HG02870 (cell line): ENCODE data around the gene SLC25A27.

Experiments used
- ATAC-seq: cut with Tn5 transposase; IDR thresholded peaks from one replicate; pipeline ENCODE4 v1.9.1; 2021; ENCODE audit warnings: mild to moderate bottlenecking, moderate library complexity; ENCODE audit not compliant: unreplicated experiment

SLC25A27 gene

GRCh38 chr6:46651006-46651405 lies 1.8 kb upstream of the SLC25A27 start:
- no peak for ATAC-seq

- ATAC-seq, result no peak
Measured at GRCh38 chr6:46651816-46652215, 959 bp upstream of the SLC25A27 start.

- ATAC-seq, result no peak
Measured at GRCh38 chr6:46652232-46652602, 558 bp upstream of the SLC25A27 start.

DNA sequence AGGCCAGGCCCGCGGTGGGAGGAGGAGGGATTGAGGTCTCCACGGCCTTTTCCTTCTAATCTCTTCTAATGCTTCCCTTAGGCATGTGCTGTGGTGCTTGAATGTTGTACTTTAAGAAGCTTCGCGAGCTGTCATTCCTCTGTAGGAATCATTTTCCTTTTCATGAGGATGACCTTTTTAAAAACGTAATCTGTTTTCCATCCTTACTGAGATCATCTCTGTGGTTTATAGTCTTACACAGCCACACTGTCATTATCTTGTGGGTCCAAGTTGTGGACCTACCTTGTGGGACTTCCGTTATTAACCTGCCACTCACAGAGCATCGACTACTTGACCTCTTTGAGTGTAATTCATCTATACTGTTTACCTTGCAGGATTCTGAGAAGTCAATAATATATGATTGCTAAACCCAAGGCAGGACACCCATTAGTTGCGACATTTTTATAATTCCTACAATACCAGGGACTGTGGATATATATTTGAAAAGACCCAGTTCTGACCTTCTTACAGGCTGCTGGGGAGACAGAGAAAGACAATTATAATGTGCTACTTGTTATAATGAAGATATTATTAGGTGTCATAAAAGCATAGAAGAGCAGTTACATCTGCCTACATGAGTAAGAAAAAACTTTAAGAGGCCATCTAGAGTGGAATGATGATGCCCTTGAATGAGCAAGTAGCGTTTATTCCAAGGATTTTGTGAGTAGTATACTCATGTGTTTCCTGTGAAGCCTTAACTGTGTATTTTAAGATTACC lies 842 bp downstream of the SLC25A27 start:
- ATAC-seq, result no peak

DNA sequence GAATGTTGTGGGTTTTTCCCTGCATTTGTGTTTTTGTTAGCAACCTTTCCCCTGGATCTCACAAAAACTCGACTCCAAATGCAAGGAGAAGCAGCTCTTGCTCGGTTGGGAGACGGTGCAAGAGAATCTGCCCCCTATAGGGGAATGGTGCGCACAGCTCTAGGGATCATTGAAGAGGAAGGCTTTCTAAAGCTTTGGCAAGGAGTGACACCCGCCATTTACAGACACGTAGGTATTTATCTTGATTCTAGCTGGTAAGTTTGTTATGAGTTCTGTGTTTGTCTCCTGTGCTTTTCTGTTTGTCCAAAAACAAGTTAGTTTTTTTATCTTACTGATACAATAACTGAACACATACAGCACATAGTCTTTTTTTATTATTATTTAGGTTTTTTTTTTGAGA lies 3.0 kb downstream of the SLC25A27 start:
- ATAC-seq, result no peak

DNA sequence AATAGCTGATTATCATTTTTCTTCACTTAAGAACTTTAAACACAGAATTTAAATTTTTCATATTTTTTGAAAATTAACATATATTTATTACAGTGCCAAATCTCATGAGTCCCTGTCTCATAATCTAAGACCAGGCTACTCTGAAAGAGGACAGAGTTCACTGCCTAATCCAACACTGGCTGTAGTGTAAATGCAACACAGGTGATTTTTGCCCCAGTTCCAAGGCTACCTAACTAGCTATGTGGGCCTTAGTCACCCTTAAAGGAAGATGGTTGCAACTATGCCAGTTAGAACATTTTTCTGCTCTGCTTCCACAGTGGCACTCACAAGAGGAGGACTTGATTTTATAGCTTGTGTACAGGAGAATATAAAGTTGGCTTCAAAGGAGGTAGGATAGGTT lies 4.9 kb downstream of the SLC25A27 start:
- no peak for ATAC-seq

- ATAC-seq, result no peak
Measured at GRCh38 chr6:46661483-46661882, 8.7 kb downstream of the SLC25A27 start.

GRCh38 chr6:46667377-46667776 lies 14.6 kb downstream of the SLC25A27 start:
- ATAC-seq, result no peak

DNA sequence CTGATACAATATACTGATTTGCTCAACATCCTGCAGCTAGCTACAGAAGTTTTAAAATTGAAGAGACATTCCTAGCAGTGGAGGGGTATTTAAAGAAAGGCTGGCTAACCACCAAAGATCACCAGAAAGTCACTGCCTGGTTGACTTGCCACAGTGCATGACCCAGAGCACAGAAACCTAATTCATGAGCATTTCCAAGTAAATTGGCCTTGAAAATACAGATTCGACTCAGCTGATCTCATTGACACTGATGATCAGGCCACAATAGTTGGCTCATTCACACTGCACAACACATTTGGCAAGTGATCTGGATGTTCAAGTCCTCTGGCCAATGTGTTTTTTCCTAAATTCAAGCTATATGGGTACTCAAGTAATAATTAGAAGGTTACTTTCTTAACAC lies 21.6 kb downstream of the SLC25A27 start:
- ATAC-seq, result no peak

GRCh38 chr6:46676604-46677313 lies 24.0 kb downstream of the SLC25A27 start:
- ATAC-seq, result no peak

DNA sequence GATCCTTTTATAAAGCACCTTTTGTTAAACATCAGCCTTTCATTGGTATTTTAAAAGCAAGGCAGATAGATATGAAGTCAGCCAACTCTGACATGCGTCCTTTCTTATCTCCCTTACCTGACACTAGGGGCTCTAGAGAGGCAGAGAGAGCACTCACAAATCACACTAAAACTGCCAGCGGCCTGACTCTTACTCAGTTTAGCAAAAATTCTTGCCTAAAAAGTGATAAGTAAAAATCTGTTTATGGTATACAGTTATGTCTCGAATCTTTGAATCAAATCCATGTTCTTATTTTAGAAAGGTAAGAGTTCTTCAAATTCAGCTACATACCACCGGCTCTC lies 24.5 kb downstream of the SLC25A27 start:
- ATAC-seq, result no peak

GRCh38 chr6:46684771-46685170 lies 32.0 kb downstream of the SLC25A27 start:
- no peak for ATAC-seq

DNA sequence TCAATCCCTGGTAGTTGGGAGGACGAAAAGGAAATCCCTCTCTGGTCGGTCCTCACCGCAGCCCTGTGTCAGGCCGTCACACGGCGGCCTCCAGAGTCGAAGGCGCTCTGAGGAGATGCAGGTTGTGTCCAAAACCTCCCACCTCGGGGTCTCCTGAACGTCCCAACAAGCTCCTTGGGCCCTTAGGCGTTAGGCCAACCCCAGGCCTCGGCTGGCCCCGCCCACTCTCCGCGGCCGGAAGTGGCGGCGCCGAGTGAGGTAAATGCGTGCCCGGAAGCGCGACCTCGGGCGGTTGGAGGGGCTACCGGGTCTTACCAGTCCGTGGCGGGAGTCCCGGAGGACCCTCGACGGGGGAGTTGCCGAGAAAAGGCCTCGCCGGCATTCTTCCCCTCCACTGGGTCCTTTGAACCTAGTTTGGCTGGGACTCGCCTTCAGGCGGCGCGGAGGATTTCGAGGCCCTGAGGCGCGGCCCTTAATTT lies 34.9 kb downstream of the SLC25A27 start, which contains the start of gene TDRD6:
TDRD6 (plus strand) TSS at position 267 of the 479 bp plus-strand sequence. CDS start 244 bp downstream, outside the sequence.
- ATAC-seq, result no peak

- ATAC-seq, result no peak
Measured at GRCh38 chr6:46688117-46688965, 35.6 kb downstream of the SLC25A27 start.

DNA sequence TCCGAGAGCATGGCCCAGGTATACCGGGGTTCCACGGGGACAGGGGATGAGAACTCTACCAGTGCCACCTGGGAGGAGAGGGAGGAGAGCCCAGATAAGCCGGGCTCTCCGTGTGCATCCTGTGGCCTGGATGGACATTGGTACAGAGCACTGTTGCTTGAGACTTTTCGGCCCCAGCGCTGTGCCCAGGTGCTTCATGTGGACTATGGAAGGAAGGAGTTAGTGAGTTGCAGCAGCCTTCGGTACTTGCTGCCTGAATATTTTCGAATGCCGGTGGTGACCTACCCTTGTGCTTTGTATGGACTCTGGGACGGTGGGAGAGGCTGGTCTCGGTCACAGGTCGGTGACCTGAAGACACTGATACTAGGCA lies 36.2 kb downstream of the SLC25A27 start:
- no peak for ATAC-seq

DNA sequence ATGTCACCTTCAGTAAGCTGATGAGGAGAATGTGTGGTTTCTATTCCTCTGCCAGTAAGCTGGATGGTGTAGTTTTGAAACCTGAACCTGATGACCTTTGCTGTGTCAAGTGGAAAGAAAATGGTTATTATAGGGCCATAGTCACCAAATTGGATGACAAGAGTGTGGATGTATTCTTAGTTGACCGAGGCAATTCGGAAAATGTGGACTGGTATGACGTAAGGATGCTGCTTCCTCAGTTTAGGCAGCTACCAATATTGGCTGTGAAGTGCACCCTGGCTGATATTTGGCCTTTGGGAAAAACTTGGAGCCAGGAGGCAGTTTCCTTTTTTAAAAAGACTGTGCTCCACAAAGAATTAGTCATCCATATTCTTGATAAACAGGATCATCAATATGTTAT lies 36.9 kb downstream of the SLC25A27 start:
- ATAC-seq, result no peak

GRCh38 chr6:46690141-46690755 lies 37.5 kb downstream of the SLC25A27 start:
- no peak for ATAC-seq

DNA sequence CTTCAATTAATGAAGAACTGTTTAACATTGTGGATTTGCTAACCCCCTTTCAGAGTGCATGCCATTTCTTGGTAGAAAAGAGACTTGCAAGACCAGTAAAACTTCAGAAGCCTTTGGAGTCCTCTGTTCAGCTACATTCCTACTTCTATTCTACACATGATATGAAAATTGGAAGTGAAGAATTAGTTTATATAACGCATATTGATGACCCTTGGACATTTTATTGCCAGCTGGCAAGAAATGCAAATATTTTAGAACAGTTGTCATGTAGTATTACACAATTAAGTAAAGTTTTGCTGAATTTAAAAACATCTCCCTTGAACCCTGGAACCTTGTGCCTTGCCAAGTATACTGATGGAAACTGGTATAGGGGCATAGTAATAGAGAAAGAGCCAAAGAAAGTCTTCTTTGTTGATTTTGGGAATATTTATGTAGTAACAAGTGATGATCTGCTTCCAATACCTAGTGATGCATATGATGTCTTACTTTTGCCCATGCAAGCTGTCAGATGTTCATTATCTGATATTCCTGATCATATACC lies 38.2 kb downstream of the SLC25A27 start:
- ATAC-seq, result no peak

DNA sequence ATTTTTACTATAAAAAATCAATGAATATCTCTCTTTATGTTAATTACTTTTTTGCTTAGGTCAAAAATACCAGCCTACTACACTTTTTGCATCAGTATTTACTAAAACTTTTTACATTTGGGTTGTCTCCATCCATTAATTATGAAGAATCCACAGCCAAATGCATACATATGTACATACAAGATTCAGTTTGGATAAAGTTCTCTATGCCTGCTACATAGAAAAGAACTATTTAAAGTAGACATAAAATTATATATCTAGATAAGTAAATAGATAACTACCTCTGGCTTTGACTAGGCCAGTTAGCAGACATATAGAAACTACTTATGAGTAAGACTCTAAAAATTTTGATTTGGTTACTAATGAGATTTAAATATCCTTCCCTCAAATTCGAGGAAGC lies 47.2 kb downstream of the SLC25A27 start:
- no peak for ATAC-seq

DNA sequence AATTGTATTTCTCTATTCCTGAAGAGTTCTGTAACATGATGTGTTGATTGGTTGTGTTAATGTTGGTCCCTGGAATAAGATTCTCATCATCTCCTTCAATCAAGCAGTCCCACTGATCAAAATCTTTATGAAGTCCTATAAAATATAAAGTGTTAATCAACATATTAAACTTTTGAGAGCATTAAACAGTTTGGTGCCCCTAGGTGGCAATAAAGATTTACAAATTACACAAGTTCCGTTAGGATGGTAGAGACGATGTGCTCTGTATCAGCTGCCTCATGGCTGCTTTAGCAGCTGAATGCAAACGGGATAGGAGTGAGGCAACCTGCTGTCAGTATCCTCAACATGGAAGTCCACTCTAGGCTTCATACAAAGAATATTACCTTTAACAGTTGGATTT lies 51.8 kb downstream of the SLC25A27 start:
- no peak for ATAC-seq

GRCh38 chr6:46706464-46706863 lies 53.7 kb downstream of the SLC25A27 start:
- peak; percentile 90 for ATAC-seq
